HEK293 (cell line): ENCODE results near the gene KIZ.

Experiments
- EGR2 ChIP-seq: fragments of 450-650 bp; formaldehyde crosslinking; IDR thresholded peaks from 2 replicates; pipeline ENCODE4 v1.5.1; 2016; ENCODE audit warnings: low read depth, missing biosample characterization, missing genetic modification characterization
- GFI1B ChIP-seq: fragments of 450-650 bp; formaldehyde crosslinking; IDR thresholded peaks from 2 replicates; pipeline ENCODE4 v1.5.1; 2016; ENCODE audit warnings: missing biosample characterization, missing genetic modification characterization
- PBX3 ChIP-seq: sonication (generic); formaldehyde crosslinking; IDR thresholded peaks from 2 replicates; pipeline ENCODE4 v1.8.1; 2022; ENCODE audit warnings: mild to moderate bottlenecking, moderate library complexity, missing genetic modification reagents
- PRDM2 ChIP-seq: fragments of 450-650 bp; formaldehyde crosslinking; IDR thresholded peaks from 2 replicates; pipeline ENCODE4 v1.5.1; 2016; ENCODE audit warnings: missing biosample characterization, missing genetic modification characterization, borderline replicate concordance
- PRDM6 ChIP-seq: fragments of 450-650 bp; formaldehyde crosslinking; IDR thresholded peaks from 2 replicates; pipeline ENCODE4 v1.5.1; 2017; ENCODE audit warnings: missing biosample characterization, missing genetic modification characterization
- TSHZ1 ChIP-seq: fragments of 450-650 bp; formaldehyde crosslinking; IDR thresholded peaks from 2 replicates; pipeline ENCODE4 v1.5.1; 2016; ENCODE audit warnings: missing biosample characterization, missing genetic modification characterization, borderline replicate concordance
- WT1 ChIP-seq: fragments of 450-650 bp; formaldehyde crosslinking; IDR thresholded peaks from 2 replicates; pipeline ENCODE4 v1.5.1; 2016; ENCODE audit warnings: missing biosample characterization, missing genetic modification characterization
- ZBTB17 ChIP-seq: fragments of 450-650 bp; formaldehyde crosslinking; IDR thresholded peaks from 2 replicates; pipeline ENCODE4 v1.5.1; 2016; ENCODE audit warnings: missing biosample characterization, missing genetic modification characterization
- ZBTB44 ChIP-seq: fragments of 450-650 bp; IDR thresholded peaks from 2 replicates; pipeline ENCODE4 v1.5.1; 2018; ENCODE audit warnings: missing biosample characterization, mild to moderate bottlenecking, missing genetic modification characterization
- ZFP3 ChIP-seq: fragments of 450-650 bp; formaldehyde crosslinking; IDR thresholded peaks from 2 replicates; pipeline ENCODE4 v1.5.1; 2016; ENCODE audit warnings: low read depth, missing biosample characterization, missing genetic modification characterization
- ZNF138 ChIP-seq: fragments of 450-650 bp; formaldehyde crosslinking; IDR thresholded peaks from 2 replicates; pipeline ENCODE4 v1.5.1; 2016; ENCODE audit warnings: missing biosample characterization, missing genetic modification characterization, borderline replicate concordance
- ZNF184 ChIP-seq: fragments of 450-650 bp; IDR thresholded peaks from 2 replicates; pipeline ENCODE4 v1.5.1; 2018; ENCODE audit warnings: missing biosample characterization, mild to moderate bottlenecking, missing genetic modification characterization
- ZNF292 ChIP-seq: fragments of 450-650 bp; formaldehyde crosslinking; IDR thresholded peaks from 2 replicates; pipeline ENCODE4 v1.5.1; 2016; ENCODE audit warnings: low read depth, missing biosample characterization, missing genetic modification characterization, borderline replicate concordance
- ZNF311 ChIP-seq: fragments of 450-650 bp; formaldehyde crosslinking; IDR thresholded peaks from 2 replicates; pipeline ENCODE4 v1.5.1; 2017; ENCODE audit warnings: missing biosample characterization, missing genetic modification characterization, borderline replicate concordance
- ZNF335 ChIP-seq: fragments of 450-650 bp; formaldehyde crosslinking; conservative IDR thresholded peaks from 2 replicates; pipeline ENCODE4 v1.5.1; 2016; ENCODE audit warnings: missing biosample characterization, missing genetic modification characterization
- ZNF473 ChIP-seq: fragments of 450-650 bp; formaldehyde crosslinking; IDR thresholded peaks from 2 replicates; pipeline ENCODE4 v1.5.1; 2017; ENCODE audit warnings: missing biosample characterization, missing genetic modification characterization
- ZNF510 ChIP-seq: fragments of 450-650 bp; formaldehyde crosslinking; IDR thresholded peaks from 2 replicates; pipeline ENCODE4 v1.5.1; 2018; ENCODE audit warnings: mild to moderate bottlenecking, missing genetic modification characterization, missing biosample characterization; ENCODE audit not compliant: insufficient replicate concordance
- ZNF521 ChIP-seq: fragments of 450-650 bp; formaldehyde crosslinking; IDR thresholded peaks from 2 replicates; pipeline ENCODE4 v1.5.1; 2017; ENCODE audit warnings: missing biosample characterization, mild to moderate bottlenecking, missing genetic modification characterization
- ZNF580 ChIP-seq: fragments of 450-650 bp; formaldehyde crosslinking; IDR thresholded peaks from 2 replicates; pipeline ENCODE4 v1.5.1; 2016; ENCODE audit warnings: missing biosample characterization, missing genetic modification characterization
- ZNF600 ChIP-seq: fragments of 450-650 bp; formaldehyde crosslinking; IDR thresholded peaks from 2 replicates; pipeline ENCODE4 v1.5.1; 2016; ENCODE audit warnings: missing biosample characterization, missing genetic modification characterization
- ZNF621 ChIP-seq: fragments of 450-650 bp; formaldehyde crosslinking; IDR thresholded peaks from 2 replicates; pipeline ENCODE4 v1.5.1; 2017; ENCODE audit warnings: missing biosample characterization, missing genetic modification characterization
- ZNF660 ChIP-seq: fragments of 450-650 bp; IDR thresholded peaks from 2 replicates; pipeline ENCODE4 v1.5.1; 2018; ENCODE audit warnings: missing biosample characterization, mild to moderate bottlenecking, missing genetic modification characterization
- ZNF707 ChIP-seq: fragments of 450-650 bp; formaldehyde crosslinking; IDR thresholded peaks from 2 replicates; pipeline ENCODE4 v1.5.1; 2016; ENCODE audit warnings: missing biosample characterization, missing genetic modification characterization
- ZNF785 ChIP-seq: fragments of 450-650 bp; formaldehyde crosslinking; IDR thresholded peaks from 2 replicates; pipeline ENCODE4 v1.5.1; 2016; ENCODE audit warnings: missing biosample characterization, missing genetic modification characterization
- ZNF843 ChIP-seq: fragments of 450-650 bp; formaldehyde crosslinking; IDR thresholded peaks from 2 replicates; pipeline ENCODE4 v1.5.1; 2016; ENCODE audit warnings: missing biosample characterization, missing genetic modification characterization

KIZ gene

GRCh38 chr20:21182832-21183563 lies 57.1 kb downstream of the KIZ start (continued):
- TF ChIP-seq ZBTB44 (tag by site-specific recombination) (0 out of 2 replicates have a peak, but pooled peaks have one; percentile 30), ZNF621 (tag by site-specific recombination) (no peak), ZNF473 (tag by site-specific recombination) (no peak), ZNF580 (tag by site-specific recombination) (no peak), ZNF521 (no peak), PBX3 (no peak), ZNF785 (no peak), ZNF292 (no peak), WT1 (no peak), EGR2 (tag by site-specific recombination) (no peak), ZNF600 (tag by site-specific recombination) (no peak), ZNF184 (tag by site-specific recombination) (peak; percentile 81), ZNF843 (tag by site-specific recombination) (no peak), ZBTB17 (tag by site-specific recombination) (no peak), GFI1B (tag by site-specific recombination) (no peak), ZFP3 (tag by site-specific recombination) (no peak), ZNF510 (tag by site-specific recombination) (no peak), ZNF660 (tag by site-specific recombination) (no peak), ZNF311 (tag by site-specific recombination) (no peak), PRDM2 (no peak), ZNF335 (0 out of 2 replicates have a peak, but pooled peaks have one; percentile 14), TSHZ1 (0 out of 2 replicates have a peak, but pooled peaks have one; percentile 34), ZNF707 (tag by site-specific recombination) (no peak), ZNF138 (no peak), PRDM6 (tag by site-specific recombination) (peak; percentile 95)
